Mucosa of descending colon (tissue), 3 donors: ENCODE results near the gene CRISP2. TPM values are rescaled to one million over a fixed set of nuclear protein-coding genes. Genes with fewer than 3 reads are reported as not detected.

ENCODE experiments used
- ATAC-seq: fragments of 200-7000 bp; cut with Tn5 transposase; one replicate; pipeline ENCODE4 v1.9.1; 2020; ENCODE audit warnings: mild to moderate bottlenecking, moderate library complexity
- DNase-seq, 3 donors: peaks; one replicate each; pipeline ENCODE4 v3.0.0-alpha.2; 2020
- H3K36me3 ChIP-seq: fragments of 200-600 bp; one replicate; pipeline ENCODE4 v1.8.0; 2021; ENCODE audit warnings: low read depth, mild to moderate bottlenecking
- H3K4me1 ChIP-seq: fragments of 200-600 bp; one replicate; pipeline ENCODE4 v1.8.0; 2021; ENCODE audit warnings: low read depth, mild to moderate bottlenecking
- H3K4me3 ChIP-seq: fragments of 200-600 bp; one replicate; pipeline ENCODE4 v1.8.0; 2021; ENCODE audit warnings: mild to moderate bottlenecking
- H3K9me3 ChIP-seq: fragments of 200-600 bp; one replicate; pipeline ENCODE4 v1.8.0; 2021; ENCODE audit warnings: mild to moderate bottlenecking
- intact Hi-C, 2 donors: fragments of 100-400 bp; cut with DNase I in 1 of 2; cut with micrococcal nuclease in 1 of 2; formaldehyde crosslinking; loops; one replicate each; pipeline versions ENCODE4 v1.11.0 to v1.11.1; 2022; cut with DNase I, micrococcal nuclease
- total RNA-seq, 3 donors: library from RNA; stranded (reverse); fragmentation: NEBNext Ultra II Directional in 2 of 3; extraction: Animal tissue kit (Norgen Biotek cat#: 25700) in 2 of 3; gene quantifications; one replicate each; pipeline versions ENCODE4 v1.2.1 to v1.2.4, GENCODE V29; 2021 to 2023
- TF ChIP-seq, protein P1 (sequence below): fragments of 200-600 bp; IDR thresholded peaks from one replicate; pipeline ENCODE4 v1.8.0; 2022; ENCODE audit warnings: antibody characterized with exemption, mild to moderate bottlenecking
- donor health status: DM: no; HTN: no; CAD: no; lungs with moderate emphysema.
- donor health status: DM: no; HTN: no; CAD: no.
- donor health status: DM: no; HTN: yes; CAD: no.

CRISP2 gene
- total RNA-seq, 3 donors from 2014 or later, result not detected

GRCh38 chr6:49653942-49654341, 59.4 kb downstream of the CRISP2 start:
- ATAC-seq (no peak), DNase-seq (no peak)
- intact Hi-C loops, result no loop called here
- Histone ChIP-seq H3K4me1 (no peaks in the 10 kb centered on the region), H3K36me3 (no peaks in the 10 kb centered on the region), H3K4me3 (no peak overlapping the region), H3K9me3 (no peaks in the 10 kb centered on the region)
- TF ChIP-seq, protein P1, sequence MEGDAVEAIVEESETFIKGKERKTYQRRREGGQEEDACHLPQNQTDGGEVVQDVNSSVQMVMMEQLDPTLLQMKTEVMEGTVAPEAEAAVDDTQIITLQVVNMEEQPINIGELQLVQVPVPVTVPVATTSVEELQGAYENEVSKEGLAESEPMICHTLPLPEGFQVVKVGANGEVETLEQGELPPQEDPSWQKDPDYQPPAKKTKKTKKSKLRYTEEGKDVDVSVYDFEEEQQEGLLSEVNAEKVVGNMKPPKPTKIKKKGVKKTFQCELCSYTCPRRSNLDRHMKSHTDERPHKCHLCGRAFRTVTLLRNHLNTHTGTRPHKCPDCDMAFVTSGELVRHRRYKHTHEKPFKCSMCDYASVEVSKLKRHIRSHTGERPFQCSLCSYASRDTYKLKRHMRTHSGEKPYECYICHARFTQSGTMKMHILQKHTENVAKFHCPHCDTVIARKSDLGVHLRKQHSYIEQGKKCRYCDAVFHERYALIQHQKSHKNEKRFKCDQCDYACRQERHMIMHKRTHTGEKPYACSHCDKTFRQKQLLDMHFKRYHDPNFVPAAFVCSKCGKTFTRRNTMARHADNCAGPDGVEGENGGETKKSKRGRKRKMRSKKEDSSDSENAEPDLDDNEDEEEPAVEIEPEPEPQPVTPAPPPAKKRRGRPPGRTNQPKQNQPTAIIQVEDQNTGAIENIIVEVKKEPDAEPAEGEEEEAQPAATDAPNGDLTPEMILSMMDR, result no peak

GRCh38 chr6:49653438-49653837, 59.9 kb downstream of the CRISP2 start:
- H3K4me3 ChIP-seq, result no peak overlapping the region
- ATAC-seq (no peak), DNase-seq (no peak)
- no peaks in the 10 kb centered on the region for H3K4me1 ChIP-seq
- H3K36me3 ChIP-seq, result no peaks in the 10 kb centered on the region
- TF ChIP-seq, protein P1, result no peak
- intact Hi-C loops, result no loop called here
- no peaks in the 10 kb centered on the region for H3K9me3 ChIP-seq

DNA sequence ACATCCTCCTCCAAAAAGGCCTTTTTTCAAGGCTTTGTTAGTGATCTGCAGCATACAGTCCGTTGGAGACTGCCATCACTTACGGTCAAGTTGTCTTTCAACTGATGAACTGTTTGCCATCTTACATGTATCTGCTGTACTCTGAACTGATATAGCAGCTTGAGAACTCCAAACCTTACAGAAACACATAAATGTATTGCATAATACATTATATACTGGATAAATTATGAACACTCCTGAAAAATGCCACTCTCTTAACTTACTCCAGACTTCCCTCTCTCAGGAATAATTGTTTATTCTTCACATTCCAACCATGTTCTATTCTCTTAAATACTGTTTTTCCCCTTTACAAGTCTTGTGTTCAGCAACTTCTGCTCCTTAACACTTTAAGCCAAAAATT, 62.1 kb downstream of the CRISP2 start:
- TF ChIP-seq, protein P1, result no peak
- Histone ChIP-seq H3K36me3 (no peaks in the 10 kb centered on the region), H3K9me3 (no peaks in the 10 kb centered on the region), H3K4me1 (no peaks in the 10 kb centered on the region), H3K4me3 (no peak overlapping the region)
- intact Hi-C loops, result no loop called here
- DNase-seq (no peak), ATAC-seq (no peak)

- H3K36me3 ChIP-seq, result no peaks in the 10 kb centered on the region
- DNase-seq (no peak), ATAC-seq (no peak)
- no peaks in the 10 kb centered on the region for H3K9me3 ChIP-seq
- TF ChIP-seq, protein P1, result no peak
- H3K4me1 ChIP-seq, result no peaks in the 10 kb centered on the region
- intact Hi-C loops, result no loop called here
- H3K4me3 ChIP-seq, result no peak overlapping the region
These were observed 63.4 kb downstream of the CRISP2 start for GRCh38 chr6:49649988-49650387.

DNA sequence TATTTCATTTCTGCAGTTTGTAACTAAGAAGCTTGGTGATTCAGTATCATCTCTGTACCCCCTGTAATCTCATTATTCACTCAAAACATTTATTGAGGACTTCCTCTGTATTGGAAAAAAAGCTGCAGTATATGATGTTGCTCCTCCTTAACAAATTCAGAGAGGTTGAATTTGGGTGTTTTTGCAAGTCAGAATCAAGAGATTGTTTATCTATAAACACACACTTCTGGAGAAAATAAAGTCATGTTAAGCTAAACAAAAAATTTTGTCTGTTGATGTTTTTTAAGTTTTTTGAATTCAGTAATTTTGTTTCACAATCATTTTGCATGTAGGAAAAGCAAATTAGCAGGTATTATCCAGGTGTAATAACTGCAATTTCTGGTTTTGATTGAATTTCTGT, 65.3 kb downstream of the CRISP2 start:
- TF ChIP-seq, protein P1, result no peak
- Histone ChIP-seq H3K4me1 (no peaks in the 10 kb centered on the region), H3K4me3 (no peak overlapping the region), H3K9me3 (no peaks in the 10 kb centered on the region), H3K36me3 (no peaks in the 10 kb centered on the region)
- ATAC-seq (no peak), DNase-seq (no peak)
- intact Hi-C loops, result no loop called here

DNA sequence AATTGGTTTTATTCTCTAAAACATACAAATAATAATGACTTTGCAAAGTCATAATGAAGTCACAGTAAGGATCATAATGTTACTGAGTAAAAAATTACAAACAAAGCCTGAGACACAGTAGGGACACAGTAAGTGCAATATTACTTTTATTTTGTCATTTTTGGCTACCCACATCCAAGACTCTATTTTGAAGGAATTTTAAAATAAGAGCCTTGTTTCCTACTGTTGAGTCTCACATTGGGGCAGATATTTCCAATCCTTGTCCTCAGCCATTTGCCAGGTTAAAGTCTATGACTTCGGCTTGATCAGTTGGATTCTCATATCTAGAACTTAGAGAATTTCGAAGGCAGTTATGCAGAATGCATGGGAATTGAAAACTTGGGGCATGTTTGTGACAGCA, 65.9 kb downstream of the CRISP2 start:
- TF ChIP-seq, protein P1, result no peak
- Histone ChIP-seq H3K36me3 (no peaks in the 10 kb centered on the region), H3K4me3 (no peak overlapping the region), H3K4me1 (no peaks in the 10 kb centered on the region), H3K9me3 (no peaks in the 10 kb centered on the region)
- intact Hi-C loops, result no loop called here
- no peak for ATAC-seq
- no peak for DNase-seq
